Measurements from ENCODE around the gene ATF6. TPM values are rescaled to one million over a fixed set of nuclear protein-coding genes. Genes with fewer than 3 reads are reported as not detected.

ATF6 gene
- total and polyA plus RNA-seq, 2 donors (not counting 1 experiment from before 2014, with no cell fraction given) = 25.3 to 27.4 TPM

- H3K36me3 ChIP-seq (ENCODE audit: control insufficient read depth, insufficient read depth, low read length) = no peaks in the 10 kb centered on the region
- H3K9ac ChIP-seq (ENCODE audit: insufficient read depth, low read length) = no peak overlapping the region
- H3K27ac ChIP-seq (ENCODE audit: insufficient read depth, low read length) = no peak overlapping the region
- no peaks in the 10 kb centered on the region for H3K79me2 ChIP-seq (ENCODE audit: control insufficient read depth, insufficient read depth, low read length)
- H2AFZ ChIP-seq (ENCODE audit: low read length) = no peak overlapping the region
- H3K4me3 ChIP-seq (replicated peaks in 1 of 4; ENCODE audit: control extremely low read depth in 1 of 4, insufficient read depth in 1 of 4, low read depth in 3 of 4, low read length in 4 of 4) = no peak overlapping the region
- no peak for TF ChIP-seq CTCF (conservative IDR thresholded peaks at IDR 0.05 in 1 of 2, IDR thresholded peaks at IDR 0.05 in 1 of 2; ENCODE audit: low read depth in 1 of 2, low read length in 2 of 2)
- no peak for TF ChIP-seq EZH2 (IDR thresholded peaks at IDR 0.05; ENCODE audit: low read length, missing control alignments)
- no peaks in the 10 kb centered on the region for H3K27me3 ChIP-seq (ENCODE audit: control insufficient read depth, insufficient read depth, low read length)
- H3K9me3 ChIP-seq (ENCODE audit: control insufficient read depth, insufficient read depth, low read depth, low read length) = no peaks in the 10 kb centered on the region
- DNase-seq (ENCODE audit: low read depth in 2 of 2) = no peak
- no peak overlapping the region for H3K4me2 ChIP-seq (ENCODE audit: extremely low read depth, insufficient read depth, low read length)
- no peaks in the 10 kb centered on the region for H4K20me1 ChIP-seq (ENCODE audit: control insufficient read depth, extremely low read depth, insufficient read depth, low read length)
- H3K4me1 ChIP-seq (ENCODE audit: control insufficient read depth, extremely low read depth, insufficient read depth, low read length) = peaks cover 7% of the 10 kb centered on the region
Observed at GRCh38 chr1:161886589-161886988, 120.5 kb downstream of the ATF6 start.

DNA sequence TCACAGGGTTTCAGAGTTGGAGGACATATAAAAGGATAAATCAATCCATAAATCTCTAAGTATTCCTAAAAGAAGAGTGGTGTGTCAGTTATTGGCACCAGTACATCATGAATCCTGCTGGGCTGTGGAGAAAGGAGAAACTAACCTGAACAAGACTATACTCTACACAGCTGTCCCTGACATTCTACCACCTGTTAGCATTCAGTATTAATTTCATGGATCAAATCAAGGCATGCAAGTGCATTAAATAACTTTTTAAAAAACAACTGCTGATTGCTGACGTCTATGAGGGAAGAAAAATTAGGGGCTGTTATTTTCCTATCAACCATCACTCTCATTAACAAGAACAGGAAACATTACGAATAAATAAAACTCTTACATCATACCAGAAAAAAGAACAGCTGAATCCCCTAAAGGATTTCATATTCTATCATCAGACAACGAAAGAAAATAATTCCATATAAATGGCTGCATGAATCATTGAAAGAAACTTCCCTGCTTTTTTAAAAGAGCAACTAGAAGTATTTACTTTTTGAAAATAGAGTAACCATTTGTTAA lies 121.7 kb downstream of the ATF6 start:
- Histone ChIP-seq H3K4me3 (replicated peaks in 1 of 4; ENCODE audit: control extremely low read depth in 1 of 4, insufficient read depth in 1 of 4, low read depth in 3 of 4, low read length in 4 of 4) (no peak overlapping the region), H3K79me2 (ENCODE audit: control insufficient read depth, insufficient read depth, low read length) (no peaks in the 10 kb centered on the region), H3K9me3 (ENCODE audit: control insufficient read depth, insufficient read depth, low read depth, low read length) (no peaks in the 10 kb centered on the region), H2AFZ (ENCODE audit: low read length) (no peak overlapping the region), H3K4me2 (ENCODE audit: extremely low read depth, insufficient read depth, low read length) (no peak overlapping the region), H3K9ac (ENCODE audit: insufficient read depth, low read length) (no peak overlapping the region), H3K4me1 (ENCODE audit: control insufficient read depth, extremely low read depth, insufficient read depth, low read length) (peaks cover 7% of the 10 kb centered on the region), H3K27me3 (ENCODE audit: control insufficient read depth, insufficient read depth, low read length) (no peaks in the 10 kb centered on the region), H3K27ac (ENCODE audit: insufficient read depth, low read length) (no peak overlapping the region), H4K20me1 (ENCODE audit: control insufficient read depth, extremely low read depth, insufficient read depth, low read length) (no peaks in the 10 kb centered on the region), H3K36me3 (ENCODE audit: control insufficient read depth, insufficient read depth, low read length) (no peaks in the 10 kb centered on the region)
- peak in 1 of 2 donors; percentile 70 for DNase-seq (ENCODE audit: low read depth in 2 of 2)
- TF ChIP-seq EZH2 (IDR thresholded peaks at IDR 0.05; ENCODE audit: low read length, missing control alignments) = no peak

- no peaks in the 10 kb centered on the region for H3K27me3 ChIP-seq (ENCODE audit: control insufficient read depth, insufficient read depth, low read length)
- H4K20me1 ChIP-seq (ENCODE audit: control insufficient read depth, extremely low read depth, insufficient read depth, low read length) = no peaks in the 10 kb centered on the region
- TF ChIP-seq CTCF (conservative IDR thresholded peaks at IDR 0.05 in 1 of 2, IDR thresholded peaks at IDR 0.05 in 1 of 2; ENCODE audit: low read depth in 1 of 2, low read length in 2 of 2) = no peak
- TF ChIP-seq EZH2 (IDR thresholded peaks at IDR 0.05; ENCODE audit: low read length, missing control alignments) = no peak
- no peak for DNase-seq (ENCODE audit: low read depth in 2 of 2)
- H3K4me1 ChIP-seq (ENCODE audit: control insufficient read depth, extremely low read depth, insufficient read depth, low read length) = no peaks in the 10 kb centered on the region
- H3K27ac ChIP-seq (ENCODE audit: insufficient read depth, low read length) = no peak overlapping the region
- no peak overlapping the region for H3K9ac ChIP-seq (ENCODE audit: insufficient read depth, low read length)
- H3K4me3 ChIP-seq (replicated peaks in 1 of 4; ENCODE audit: control extremely low read depth in 1 of 4, insufficient read depth in 1 of 4, low read depth in 3 of 4, low read length in 4 of 4) = no peak overlapping the region
- H3K4me2 ChIP-seq (ENCODE audit: extremely low read depth, insufficient read depth, low read length) = no peak overlapping the region
- H3K9me3 ChIP-seq (ENCODE audit: control insufficient read depth, insufficient read depth, low read depth, low read length) = no peaks in the 10 kb centered on the region
- H3K36me3 ChIP-seq (ENCODE audit: control insufficient read depth, insufficient read depth, low read length) = no peaks in the 10 kb centered on the region
- no peak overlapping the region for H2AFZ ChIP-seq (ENCODE audit: low read length)
- H3K79me2 ChIP-seq (ENCODE audit: control insufficient read depth, insufficient read depth, low read length) = no peaks in the 10 kb centered on the region
Observed at GRCh38 chr1:161890574-161890973, 124.5 kb downstream of the ATF6 start.

Measured in fibroblast of lung (primary cell).